HepG2 (cell line): ENCODE measurements around the gene C6orf62. TPM values are rescaled to one million over a fixed set of nuclear protein-coding genes. Genes with fewer than 3 reads are reported as not detected.

Experiments used
- CEBPG ChIP-seq: IDR thresholded peaks from 2 replicates; pipeline ENCODE4 v1.6.1; 2016
- IRF2 ChIP-seq: IDR thresholded peaks from 2 replicates; pipeline ENCODE4 v1.6.1; 2018; ENCODE audit warnings: missing genetic modification reagents, missing compliant biosample characterization
- NFE2L2 ChIP-seq: fragments of 150-350 bp; IDR thresholded peaks from 2 replicates; pipeline ENCODE4 v1.6.1; 2014; ENCODE audit warnings: low read length
- PCBP1 ChIP-seq: fragments of 200-400 bp; formaldehyde crosslinking; IDR thresholded peaks from 2 replicates; pipeline ENCODE4 v1.6.1; 2017; ENCODE audit warnings: mild to moderate bottlenecking, low read depth, low read length, borderline replicate concordance
- POLR2A ChIP-seq, 2 experiments: IDR thresholded peaks; 2 replicates each; pipeline ENCODE4 v1.6.1; 2011; ENCODE audit warnings: low read depth in 2 of 2, low read length in 2 of 2, mild to moderate bottlenecking in 1 of 2, moderate library complexity in 1 of 2; ENCODE audit not compliant: insufficient read depth in 1 of 2
- POLR2AphosphoS5 ChIP-seq: IDR thresholded peaks from 2 replicates; pipeline ENCODE4 v1.6.1; 2012; ENCODE audit warnings: low read depth, low read length
- RFX1 ChIP-seq: fragments of 450-650 bp; IDR thresholded peaks from 2 replicates; pipeline ENCODE4 v1.6.1; 2017
- SMC3 ChIP-seq: IDR thresholded peaks from 2 replicates; pipeline ENCODE4 v1.6.1; 2011; ENCODE audit warnings: low read length, improper control_type of control experiment
- SP2 ChIP-seq: sonication (generic); formaldehyde crosslinking; IDR thresholded peaks from 2 replicates; pipeline ENCODE4 v1.5.1; 2020; ENCODE audit warnings: mild to moderate bottlenecking, missing genetic modification reagents
- ZBTB20 ChIP-seq: sonication (generic); formaldehyde crosslinking; IDR thresholded peaks from 2 replicates; pipeline ENCODE4 v1.8.1; 2023; ENCODE audit warnings: missing genetic modification reagents, low read depth, mild to moderate bottlenecking, borderline replicate concordance
- ZNF777 ChIP-seq: sonication (generic); formaldehyde crosslinking; IDR thresholded peaks from 2 replicates; pipeline ENCODE4 v1.4.0; 2020; ENCODE audit warnings: missing genetic modification reagents
- polyA plus RNA-seq, 8 experiments: library from polyadenylated mRNA; depleted of rRNA in 3 of 8; stranded (reverse) in 7 of 8; unstranded in 1 of 8; fragments of >200 nt; fragmentation: Illumina TruSeq in 4 of 8; extraction: Trizol in 4 of 8; gene quantifications; 2 replicates each; pipeline versions ENCODE4 v1.2.1 to v1.2.3, GENCODE V29; 2011 to 2016; ENCODE audit warnings: low read depth in 4 of 8, missing spikeins in 1 of 8, mixed read lengths in 1 of 8; ENCODE audit not compliant: insufficient read depth in 1 of 8
- total RNA-seq, 5 experiments: library from RNA; depleted of rRNA; stranded (reverse); fragments of >200 nt; fragmentation: Illumina TruSeq; extraction: Trizol; gene quantifications; 2 replicates each; pipeline ENCODE4 v1.2.3, GENCODE V29; 2016; ENCODE audit warnings: low read depth in 1 of 5
- TF ChIP-seq, protein P1 (sequence below): sonication (generic); formaldehyde crosslinking; IDR thresholded peaks from 2 replicates; pipeline ENCODE4 v1.4.0; 2020; ENCODE audit warnings: low read depth, missing genetic modification reagents
- TF ChIP-seq, protein P2 (sequence below): sonication (generic); formaldehyde crosslinking; IDR thresholded peaks from 2 replicates; pipeline ENCODE4 v1.4.0; 2020; ENCODE audit warnings: missing genetic modification reagents, borderline replicate concordance
- TF ChIP-seq, protein P3 (sequence below): sonication (generic); formaldehyde crosslinking; IDR thresholded peaks from 2 replicates; pipeline ENCODE4 v1.4.0; 2020; ENCODE audit warnings: mild to moderate bottlenecking, missing genetic modification reagents
- TF ChIP-seq, protein P4 (sequence below), 2 experiments: IDR thresholded peaks; 2 replicates each; pipeline ENCODE4 v1.6.1; 2011 to 2012; ENCODE audit warnings: low read length in 2 of 2, borderline replicate concordance in 1 of 2, low read depth in 1 of 2, mild to moderate bottlenecking in 1 of 2, moderate library complexity in 1 of 2

Gene C6orf62
- total and polyA plus RNA-seq, 2 of the 13 experiments (the other 11 are each of a cell fraction or from before 2014, with no cell fraction given): 54.8 to 90.4 TPM

DNA sequence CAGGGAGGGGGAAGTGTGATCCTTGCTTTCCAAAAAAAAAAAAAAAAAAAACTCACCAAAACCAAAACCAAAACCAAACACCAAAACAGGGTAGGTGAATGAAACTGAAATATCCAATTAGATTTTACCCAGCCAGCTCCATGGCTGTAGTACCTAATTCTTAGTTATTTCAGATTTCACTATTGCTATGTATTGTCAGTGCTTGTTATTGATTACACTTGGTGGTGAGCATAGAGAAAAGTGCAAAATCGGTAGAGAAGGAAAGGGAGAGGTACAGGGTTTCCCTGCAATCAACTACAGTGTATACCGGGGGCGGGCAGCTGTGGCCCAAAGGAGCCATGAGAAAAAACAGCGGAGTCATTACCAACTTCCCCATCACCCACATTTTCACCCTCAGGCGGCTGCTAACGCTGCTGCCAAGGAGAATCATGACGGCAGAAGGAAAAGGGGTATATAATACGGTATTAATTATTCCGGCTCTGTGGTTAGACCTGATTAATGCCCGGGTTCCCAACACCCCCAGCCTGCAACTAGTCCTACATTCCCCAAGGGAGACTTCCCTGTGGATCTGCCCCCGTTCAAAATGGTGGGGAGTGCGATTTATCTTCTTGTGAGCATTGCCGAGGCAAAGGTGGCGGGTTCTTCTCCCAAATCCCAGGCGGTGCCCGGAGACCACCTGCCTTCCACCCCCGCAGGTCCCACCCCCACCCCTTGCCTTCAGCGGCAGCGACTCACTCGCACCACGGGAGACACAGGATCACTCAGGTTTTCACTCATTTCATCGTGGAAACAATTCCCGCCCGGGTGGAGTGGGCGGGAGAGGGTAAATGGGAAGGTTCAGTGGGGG, at the start of gene C6orf62 (continued):
- TF ChIP-seq, protein P1, sequence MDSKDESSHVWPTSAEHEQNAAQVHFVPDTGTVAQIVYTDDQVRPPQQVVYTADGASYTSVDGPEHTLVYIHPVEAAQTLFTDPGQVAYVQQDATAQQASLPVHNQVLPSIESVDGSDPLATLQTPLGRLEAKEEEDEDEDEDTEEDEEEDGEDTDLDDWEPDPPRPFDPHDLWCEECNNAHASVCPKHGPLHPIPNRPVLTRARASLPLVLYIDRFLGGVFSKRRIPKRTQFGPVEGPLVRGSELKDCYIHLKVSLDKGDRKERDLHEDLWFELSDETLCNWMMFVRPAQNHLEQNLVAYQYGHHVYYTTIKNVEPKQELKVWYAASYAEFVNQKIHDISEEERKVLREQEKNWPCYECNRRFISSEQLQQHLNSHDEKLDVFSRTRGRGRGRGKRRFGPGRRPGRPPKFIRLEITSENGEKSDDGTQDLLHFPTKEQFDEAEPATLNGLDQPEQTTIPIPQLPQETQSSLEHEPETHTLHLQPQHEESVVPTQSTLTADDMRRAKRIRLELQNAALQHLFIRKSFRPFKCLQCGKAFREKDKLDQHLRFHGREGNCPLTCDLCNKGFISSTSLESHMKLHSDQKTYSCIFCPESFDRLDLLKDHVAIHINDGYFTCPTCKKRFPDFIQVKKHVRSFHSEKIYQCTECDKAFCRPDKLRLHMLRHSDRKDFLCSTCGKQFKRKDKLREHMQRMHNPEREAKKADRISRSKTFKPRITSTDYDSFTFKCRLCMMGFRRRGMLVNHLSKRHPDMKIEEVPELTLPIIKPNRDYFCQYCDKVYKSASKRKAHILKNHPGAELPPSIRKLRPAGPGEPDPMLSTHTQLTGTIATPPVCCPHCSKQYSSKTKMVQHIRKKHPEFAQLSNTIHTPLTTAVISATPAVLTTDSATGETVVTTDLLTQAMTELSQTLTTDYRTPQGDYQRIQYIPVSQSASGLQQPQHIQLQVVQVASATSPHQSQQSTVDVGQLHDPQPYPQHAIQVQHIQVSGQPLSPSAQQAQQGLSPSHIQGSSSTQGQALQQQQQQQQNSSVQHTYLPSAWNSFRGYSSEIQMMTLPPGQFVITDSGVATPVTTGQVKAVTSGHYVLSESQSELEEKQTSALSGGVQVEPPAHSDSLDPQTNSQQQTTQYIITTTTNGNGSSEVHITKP (CRISPR knock-in tag): 0 out of 2 replicates have a peak, but pooled peaks have one; percentile 32
- no peak for TF ChIP-seq RFX1
- 0 out of 2 replicates have a peak, but pooled peaks have one; percentile 3 for TF ChIP-seq CEBPG (CRISPR knock-in tag)
- TF ChIP-seq, protein P2, sequence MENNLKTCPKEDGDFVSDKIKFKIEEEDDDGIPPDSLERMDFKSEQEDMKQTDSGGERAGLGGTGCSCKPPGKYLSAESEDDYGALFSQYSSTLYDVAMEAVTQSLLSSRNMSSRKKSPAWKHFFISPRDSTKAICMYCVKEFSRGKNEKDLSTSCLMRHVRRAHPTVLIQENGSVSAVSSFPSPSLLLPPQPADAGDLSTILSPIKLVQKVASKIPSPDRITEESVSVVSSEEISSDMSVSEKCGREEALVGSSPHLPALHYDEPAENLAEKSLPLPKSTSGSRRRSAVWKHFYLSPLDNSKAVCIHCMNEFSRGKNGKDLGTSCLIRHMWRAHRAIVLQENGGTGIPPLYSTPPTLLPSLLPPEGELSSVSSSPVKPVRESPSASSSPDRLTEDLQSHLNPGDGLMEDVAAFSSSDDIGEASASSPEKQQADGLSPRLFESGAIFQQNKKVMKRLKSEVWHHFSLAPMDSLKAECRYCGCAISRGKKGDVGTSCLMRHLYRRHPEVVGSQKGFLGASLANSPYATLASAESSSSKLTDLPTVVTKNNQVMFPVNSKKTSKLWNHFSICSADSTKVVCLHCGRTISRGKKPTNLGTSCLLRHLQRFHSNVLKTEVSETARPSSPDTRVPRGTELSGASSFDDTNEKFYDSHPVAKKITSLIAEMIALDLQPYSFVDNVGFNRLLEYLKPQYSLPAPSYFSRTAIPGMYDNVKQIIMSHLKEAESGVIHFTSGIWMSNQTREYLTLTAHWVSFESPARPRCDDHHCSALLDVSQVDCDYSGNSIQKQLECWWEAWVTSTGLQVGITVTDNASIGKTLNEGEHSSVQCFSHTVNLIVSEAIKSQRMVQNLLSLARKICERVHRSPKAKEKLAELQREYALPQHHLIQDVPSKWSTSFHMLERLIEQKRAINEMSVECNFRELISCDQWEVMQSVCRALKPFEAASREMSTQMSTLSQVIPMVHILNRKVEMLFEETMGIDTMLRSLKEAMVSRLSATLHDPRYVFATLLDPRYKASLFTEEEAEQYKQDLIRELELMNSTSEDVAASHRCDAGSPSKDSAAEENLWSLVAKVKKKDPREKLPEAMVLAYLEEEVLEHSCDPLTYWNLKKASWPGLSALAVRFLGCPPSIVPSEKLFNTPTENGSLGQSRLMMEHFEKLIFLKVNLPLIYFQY (CRISPR knock-in tag): no peak
- TF ChIP-seq IRF2: 0 out of 2 replicates have a peak, but pooled peaks have one; percentile 5
- TF ChIP-seq, protein P3, sequence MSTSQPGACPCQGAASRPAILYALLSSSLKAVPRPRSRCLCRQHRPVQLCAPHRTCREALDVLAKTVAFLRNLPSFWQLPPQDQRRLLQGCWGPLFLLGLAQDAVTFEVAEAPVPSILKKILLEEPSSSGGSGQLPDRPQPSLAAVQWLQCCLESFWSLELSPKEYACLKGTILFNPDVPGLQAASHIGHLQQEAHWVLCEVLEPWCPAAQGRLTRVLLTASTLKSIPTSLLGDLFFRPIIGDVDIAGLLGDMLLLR (CRISPR knock-in tag): 0 out of 2 replicates have a peak, but pooled peaks have one; percentile 30
- TF ChIP-seq POLR2A (IDR thresholded peaks at IDR 0.05; ENCODE audit: insufficient read depth in 1 of 2, low read depth in 2 of 2, low read length in 2 of 2): peak; percentile 2 to 52; a peak in 2 of 4 replicates
- 0 out of 2 replicates have a peak, but pooled peaks have one; percentile 7 for TF ChIP-seq ZNF777 (CRISPR knock-in tag)
- no peak for TF ChIP-seq SMC3
- no peak for TF ChIP-seq SP2 (CRISPR knock-in tag)
- peak; percentile 40; the same call in 1 of the 2 replicates for TF ChIP-seq NFE2L2
- TF ChIP-seq, protein P4, sequence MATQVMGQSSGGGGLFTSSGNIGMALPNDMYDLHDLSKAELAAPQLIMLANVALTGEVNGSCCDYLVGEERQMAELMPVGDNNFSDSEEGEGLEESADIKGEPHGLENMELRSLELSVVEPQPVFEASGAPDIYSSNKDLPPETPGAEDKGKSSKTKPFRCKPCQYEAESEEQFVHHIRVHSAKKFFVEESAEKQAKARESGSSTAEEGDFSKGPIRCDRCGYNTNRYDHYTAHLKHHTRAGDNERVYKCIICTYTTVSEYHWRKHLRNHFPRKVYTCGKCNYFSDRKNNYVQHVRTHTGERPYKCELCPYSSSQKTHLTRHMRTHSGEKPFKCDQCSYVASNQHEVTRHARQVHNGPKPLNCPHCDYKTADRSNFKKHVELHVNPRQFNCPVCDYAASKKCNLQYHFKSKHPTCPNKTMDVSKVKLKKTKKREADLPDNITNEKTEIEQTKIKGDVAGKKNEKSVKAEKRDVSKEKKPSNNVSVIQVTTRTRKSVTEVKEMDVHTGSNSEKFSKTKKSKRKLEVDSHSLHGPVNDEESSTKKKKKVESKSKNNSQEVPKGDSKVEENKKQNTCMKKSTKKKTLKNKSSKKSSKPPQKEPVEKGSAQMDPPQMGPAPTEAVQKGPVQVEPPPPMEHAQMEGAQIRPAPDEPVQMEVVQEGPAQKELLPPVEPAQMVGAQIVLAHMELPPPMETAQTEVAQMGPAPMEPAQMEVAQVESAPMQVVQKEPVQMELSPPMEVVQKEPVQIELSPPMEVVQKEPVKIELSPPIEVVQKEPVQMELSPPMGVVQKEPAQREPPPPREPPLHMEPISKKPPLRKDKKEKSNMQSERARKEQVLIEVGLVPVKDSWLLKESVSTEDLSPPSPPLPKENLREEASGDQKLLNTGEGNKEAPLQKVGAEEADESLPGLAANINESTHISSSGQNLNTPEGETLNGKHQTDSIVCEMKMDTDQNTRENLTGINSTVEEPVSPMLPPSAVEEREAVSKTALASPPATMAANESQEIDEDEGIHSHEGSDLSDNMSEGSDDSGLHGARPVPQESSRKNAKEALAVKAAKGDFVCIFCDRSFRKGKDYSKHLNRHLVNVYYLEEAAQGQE (IDR thresholded peaks at IDR 0.05; ENCODE audit: borderline replicate concordance in 1 of 2, low read depth in 1 of 2, low read length in 2 of 2): no peak
- peak; percentile 31; the same call in 1 of the 2 replicates for TF ChIP-seq POLR2AphosphoS5
- TF ChIP-seq PCBP1: 0 out of 2 replicates have a peak, but pooled peaks have one; percentile 15
- TF ChIP-seq ZBTB20 (CRISPR knock-in tag): 0 out of 2 replicates have a peak, but pooled peaks have one; percentile 51
